Measurements from ENCODE around the gene PTH.

The PTH gene

GRCh38 chr11:13449522-13449921, 46.3 kb downstream of the PTH start:
- Histone ChIP-seq H3K4me1 (ENCODE audit: control insufficient read depth in 1 of 2, insufficient read depth in 1 of 2, low read depth in 1 of 2, low read length in 1 of 2) (peaks cover 14 to 28% of the 10 kb centered on the region in 2 experiments), H3K9me3 (no peaks in the 10 kb centered on the region), H3K27me3 (no peaks in the 10 kb centered on the region), H3K4me3 (ENCODE audit: low read depth in 1 of 2, low read length in 1 of 2) (no peak overlapping the region), H3K36me3 (no peaks in the 10 kb centered on the region), H3K27ac (peak overlapping the region; percentile 41)
- TF ChIP-seq, protein P1, sequence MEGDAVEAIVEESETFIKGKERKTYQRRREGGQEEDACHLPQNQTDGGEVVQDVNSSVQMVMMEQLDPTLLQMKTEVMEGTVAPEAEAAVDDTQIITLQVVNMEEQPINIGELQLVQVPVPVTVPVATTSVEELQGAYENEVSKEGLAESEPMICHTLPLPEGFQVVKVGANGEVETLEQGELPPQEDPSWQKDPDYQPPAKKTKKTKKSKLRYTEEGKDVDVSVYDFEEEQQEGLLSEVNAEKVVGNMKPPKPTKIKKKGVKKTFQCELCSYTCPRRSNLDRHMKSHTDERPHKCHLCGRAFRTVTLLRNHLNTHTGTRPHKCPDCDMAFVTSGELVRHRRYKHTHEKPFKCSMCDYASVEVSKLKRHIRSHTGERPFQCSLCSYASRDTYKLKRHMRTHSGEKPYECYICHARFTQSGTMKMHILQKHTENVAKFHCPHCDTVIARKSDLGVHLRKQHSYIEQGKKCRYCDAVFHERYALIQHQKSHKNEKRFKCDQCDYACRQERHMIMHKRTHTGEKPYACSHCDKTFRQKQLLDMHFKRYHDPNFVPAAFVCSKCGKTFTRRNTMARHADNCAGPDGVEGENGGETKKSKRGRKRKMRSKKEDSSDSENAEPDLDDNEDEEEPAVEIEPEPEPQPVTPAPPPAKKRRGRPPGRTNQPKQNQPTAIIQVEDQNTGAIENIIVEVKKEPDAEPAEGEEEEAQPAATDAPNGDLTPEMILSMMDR (IDR thresholded peaks at IDR 0.05) = no peak

DNA sequence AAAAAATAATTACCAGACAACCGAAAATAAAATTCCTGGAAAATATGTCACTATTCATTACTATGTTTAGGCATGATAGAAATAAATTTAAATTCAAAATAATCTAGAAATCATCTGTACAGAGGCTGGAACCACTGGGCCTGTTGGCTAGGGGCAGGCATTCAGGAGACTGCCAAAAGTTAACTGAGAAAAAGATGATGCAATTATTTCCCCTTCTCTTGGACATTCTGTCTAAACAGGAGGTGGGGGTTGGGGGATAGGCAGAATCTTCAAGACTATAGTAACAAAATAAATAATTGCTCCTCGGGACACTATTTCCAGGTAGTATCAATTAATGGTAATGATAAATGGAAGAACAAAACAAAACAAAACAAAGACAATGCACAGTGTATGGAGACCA, 46.9 kb downstream of the PTH start:
- TF ChIP-seq, protein P1 (IDR thresholded peaks at IDR 0.05) = no peak

GRCh38 chr11:13446444-13446843, 49.4 kb downstream of the PTH start:
- Histone ChIP-seq H3K36me3 (no peaks in the 10 kb centered on the region), H3K4me1 (ENCODE audit: control insufficient read depth in 1 of 2, insufficient read depth in 1 of 2, low read depth in 1 of 2, low read length in 1 of 2) (peaks cover 14 to 28% of the 10 kb centered on the region in 2 experiments), H3K27ac (no peak overlapping the region), H3K27me3 (no peaks in the 10 kb centered on the region), H3K4me3 (ENCODE audit: low read depth in 1 of 2, low read length in 1 of 2) (no peak overlapping the region), H3K9me3 (no peaks in the 10 kb centered on the region)
- TF ChIP-seq, protein P1 (IDR thresholded peaks at IDR 0.05) = no peak

More for the DNA sequence above, 46.9 kb downstream of the PTH start:
- Histone ChIP-seq H3K9me3 (no peaks in the 10 kb centered on the region), H3K4me1 (ENCODE audit: control insufficient read depth in 1 of 2, insufficient read depth in 1 of 2, low read depth in 1 of 2, low read length in 1 of 2) (peaks cover 14 to 28% of the 10 kb centered on the region in 2 experiments), H3K36me3 (no peaks in the 10 kb centered on the region), H3K27ac (peak overlapping the region; percentile 41), H3K27me3 (no peaks in the 10 kb centered on the region), H3K4me3 (ENCODE audit: low read depth in 1 of 2, low read length in 1 of 2) (no peak overlapping the region)

DNA sequence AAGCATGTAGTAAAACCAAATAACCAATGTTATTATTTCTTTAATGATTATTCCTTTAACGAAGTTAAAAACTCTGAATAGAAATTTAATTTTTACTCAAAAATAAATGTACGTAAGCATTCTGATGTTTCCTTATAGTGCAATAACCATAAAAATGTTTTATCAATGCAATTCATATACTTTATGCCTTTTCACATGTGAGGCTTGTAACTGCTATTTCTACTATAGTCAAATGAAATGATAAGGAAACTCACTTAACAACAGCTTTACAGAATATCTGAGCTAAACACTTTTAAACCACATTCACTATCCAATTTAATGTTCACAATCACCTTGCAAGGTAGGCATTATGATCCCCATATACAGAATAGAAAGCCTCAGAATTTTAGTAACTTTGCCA, 50.2 kb downstream of the PTH start:
- Histone ChIP-seq H3K9me3 (no peaks in the 10 kb centered on the region), H3K36me3 (no peaks in the 10 kb centered on the region), H3K4me1 (ENCODE audit: control insufficient read depth in 1 of 2, insufficient read depth in 1 of 2, low read depth in 1 of 2, low read length in 1 of 2) (peaks cover 14 to 28% of the 10 kb centered on the region in 2 experiments), H3K27ac (no peak overlapping the region), H3K4me3 (ENCODE audit: low read depth in 1 of 2, low read length in 1 of 2) (no peak overlapping the region), H3K27me3 (no peaks in the 10 kb centered on the region)
- TF ChIP-seq, protein P1 (IDR thresholded peaks at IDR 0.05) = no peak

All from neutrophil (primary cell).